OCI-LY3 (cell line): Measurements from ENCODE around the gene CTNNA3.

ENCODE experiments used
- H2AFZ ChIP-seq: fragments of 200-600, 300-600 bp; shearing (Covaris generic); 2 replicates; pipeline ENCODE4 v1.6.0; 2014; ENCODE audit warnings: antibody characterized with exemption, low read depth, low read length
- H3K27ac ChIP-seq: fragments of 200-600, 300-600 bp; sonication (generic); 2 replicates; pipeline ENCODE4 v1.5.1; 2014; ENCODE audit warnings: mild to moderate bottlenecking, low read length, moderate library complexity, mixed read lengths
- H3K27me3 ChIP-seq: fragments of 200-600, 300-600 bp; sonication (generic); 2 replicates; pipeline ENCODE4 v1.6.1; 2014; ENCODE audit warnings: low read depth, low read length, mixed read lengths
- H3K36me3 ChIP-seq: fragments of 200-600, 300-600 bp; sonication (generic); replicated peaks from 2 replicates; pipeline ENCODE3; 2014; ENCODE audit warnings: low read depth, low read length, mixed read lengths
- H3K4me1 ChIP-seq: fragments of 300-600, 200-600 bp; sonication (generic); 2 replicates; pipeline ENCODE4 v1.6.1; 2014; ENCODE audit warnings: low read length, mixed read lengths
- H3K4me2 ChIP-seq: fragments of 200-600, 300-600 bp; sonication (generic); 2 replicates; pipeline ENCODE4 v1.6.1; 2014; ENCODE audit warnings: low read length, mixed read lengths
- H3K4me3 ChIP-seq: fragments of 300-600, 200-600 bp; sonication (generic); 2 replicates; pipeline ENCODE4 v1.5.1; 2014; ENCODE audit warnings: antibody characterized with exemption, mild to moderate bottlenecking, low read length, moderate library complexity
- H3K79me2 ChIP-seq: fragments of 300-600, 200-600 bp; shearing (Covaris generic); 2 replicates; pipeline ENCODE4 v1.6.1; 2014; ENCODE audit warnings: mild to moderate bottlenecking, low read length, mixed read lengths
- H3K9ac ChIP-seq: fragments of 300-600, 200-600 bp; shearing (Covaris generic); 2 replicates; pipeline ENCODE4 v1.6.0; 2014; ENCODE audit warnings: mild to moderate bottlenecking, low read length, moderate library complexity
- H3K9me3 ChIP-seq: fragments of 200-600, 300-600 bp; shearing (Covaris generic); 2 replicates; pipeline ENCODE4 v1.6.1; 2014; ENCODE audit warnings: low read length, mixed read lengths; ENCODE audit not compliant: insufficient read depth
- H4K20me1 ChIP-seq: fragments of 200-600, 300-600 bp; sonication (generic); 2 replicates; pipeline ENCODE4 v1.6.1; 2016; ENCODE audit warnings: low read length, mixed read lengths; ENCODE audit not compliant: insufficient read depth
- EZH2phosphoT487 ChIP-seq: fragments of 200-600 bp; shearing (Covaris generic); IDR thresholded peaks from 2 replicates; pipeline ENCODE4 v1.6.1; 2018; ENCODE audit warnings: antibody characterized with exemption, mixed run types, low read depth
- TF ChIP-seq, protein P1 (sequence below): fragments of 200-600, 300-600 bp; sonication (generic); IDR thresholded peaks from 2 replicates; pipeline ENCODE4 v1.5.1; 2014; ENCODE audit warnings: antibody characterized with exemption, low read length, low read depth

The CTNNA3 gene

GRCh38 chr10:67144530-67144929, 551.5 kb downstream of the CTNNA3 start:
- no peak for TF ChIP-seq EZH2phosphoT487
- TF ChIP-seq, protein P1, sequence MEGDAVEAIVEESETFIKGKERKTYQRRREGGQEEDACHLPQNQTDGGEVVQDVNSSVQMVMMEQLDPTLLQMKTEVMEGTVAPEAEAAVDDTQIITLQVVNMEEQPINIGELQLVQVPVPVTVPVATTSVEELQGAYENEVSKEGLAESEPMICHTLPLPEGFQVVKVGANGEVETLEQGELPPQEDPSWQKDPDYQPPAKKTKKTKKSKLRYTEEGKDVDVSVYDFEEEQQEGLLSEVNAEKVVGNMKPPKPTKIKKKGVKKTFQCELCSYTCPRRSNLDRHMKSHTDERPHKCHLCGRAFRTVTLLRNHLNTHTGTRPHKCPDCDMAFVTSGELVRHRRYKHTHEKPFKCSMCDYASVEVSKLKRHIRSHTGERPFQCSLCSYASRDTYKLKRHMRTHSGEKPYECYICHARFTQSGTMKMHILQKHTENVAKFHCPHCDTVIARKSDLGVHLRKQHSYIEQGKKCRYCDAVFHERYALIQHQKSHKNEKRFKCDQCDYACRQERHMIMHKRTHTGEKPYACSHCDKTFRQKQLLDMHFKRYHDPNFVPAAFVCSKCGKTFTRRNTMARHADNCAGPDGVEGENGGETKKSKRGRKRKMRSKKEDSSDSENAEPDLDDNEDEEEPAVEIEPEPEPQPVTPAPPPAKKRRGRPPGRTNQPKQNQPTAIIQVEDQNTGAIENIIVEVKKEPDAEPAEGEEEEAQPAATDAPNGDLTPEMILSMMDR, result no peak
- H3K4me1 ChIP-seq, result no peaks in the 10 kb centered on the region
- H3K79me2 ChIP-seq, result no peaks in the 10 kb centered on the region
- no peak overlapping the region for H3K4me3 ChIP-seq
- no peaks in the 10 kb centered on the region for H3K36me3 ChIP-seq
- no peaks in the 10 kb centered on the region for H3K27me3 ChIP-seq
- no peak overlapping the region for H2AFZ ChIP-seq
- no peak overlapping the region for H3K9ac ChIP-seq
- no peak overlapping the region for H3K27ac ChIP-seq
- no peaks in the 10 kb centered on the region for H3K9me3 ChIP-seq
- H4K20me1 ChIP-seq, result no peaks in the 10 kb centered on the region
- H3K4me2 ChIP-seq, result no peak overlapping the region

GRCh38 chr10:67141300-67141699, 554.7 kb downstream of the CTNNA3 start:
- Histone ChIP-seq H3K9ac (no peak overlapping the region), H3K4me1 (no peaks in the 10 kb centered on the region), H3K27ac (no peak overlapping the region), H3K36me3 (no peaks in the 10 kb centered on the region), H3K9me3 (no peaks in the 10 kb centered on the region), H3K4me3 (no peak overlapping the region), H3K27me3 (no peaks in the 10 kb centered on the region), H3K4me2 (no peak overlapping the region), H2AFZ (no peak overlapping the region), H3K79me2 (no peaks in the 10 kb centered on the region), H4K20me1 (no peaks in the 10 kb centered on the region)
- TF ChIP-seq, protein P1, result no peak
- no peak for TF ChIP-seq EZH2phosphoT487

GRCh38 chr10:67140641-67141040, 555.4 kb downstream of the CTNNA3 start:
- H3K4me3 ChIP-seq, result no peak overlapping the region

DNA sequence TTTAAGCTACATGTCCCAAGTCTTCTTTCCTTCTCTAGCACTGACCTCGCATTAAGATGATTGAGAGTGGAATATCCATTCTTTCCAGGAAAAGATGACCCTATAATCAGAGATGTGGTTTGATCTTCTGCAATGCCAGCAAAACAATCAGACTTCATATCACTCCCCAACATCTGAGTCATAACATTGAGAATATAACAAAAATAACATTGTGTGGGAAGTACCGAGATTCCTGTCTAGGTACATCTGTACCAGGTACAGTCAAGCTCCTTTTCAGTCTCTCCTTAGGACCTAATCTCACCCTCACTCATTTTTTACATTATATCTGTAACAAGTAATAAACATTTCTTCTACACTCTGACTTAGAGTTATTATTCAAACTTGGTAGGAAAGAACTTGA, 568.6 kb downstream of the CTNNA3 start:
- no peak for TF ChIP-seq EZH2phosphoT487
- TF ChIP-seq, protein P1, result no peak
- no peaks in the 10 kb centered on the region for H3K36me3 ChIP-seq
- H3K27ac ChIP-seq, result no peak overlapping the region
- H3K79me2 ChIP-seq, result no peaks in the 10 kb centered on the region
- H4K20me1 ChIP-seq, result no peaks in the 10 kb centered on the region
- H3K9ac ChIP-seq, result no peak overlapping the region
- H3K4me1 ChIP-seq, result no peaks in the 10 kb centered on the region
- H3K9me3 ChIP-seq, result no peaks in the 10 kb centered on the region
- H2AFZ ChIP-seq, result no peak overlapping the region
- no peak overlapping the region for H3K4me3 ChIP-seq
- no peak overlapping the region for H3K4me2 ChIP-seq
- H3K27me3 ChIP-seq, result no peaks in the 10 kb centered on the region

More at GRCh38 chr10:67140641-67141040, 555.4 kb downstream of the CTNNA3 start:
- Histone ChIP-seq H3K27ac (no peak overlapping the region), H3K4me2 (no peak overlapping the region), H2AFZ (no peak overlapping the region), H3K9ac (no peak overlapping the region), H3K79me2 (no peaks in the 10 kb centered on the region), H3K9me3 (no peaks in the 10 kb centered on the region), H3K36me3 (no peaks in the 10 kb centered on the region), H3K27me3 (no peaks in the 10 kb centered on the region), H3K4me1 (no peaks in the 10 kb centered on the region), H4K20me1 (no peaks in the 10 kb centered on the region)
- TF ChIP-seq EZH2phosphoT487, result no peak
- TF ChIP-seq, protein P1, result no peak
